Measurements from ENCODE around the gene MRPL58. TPM values are rescaled to one million over a fixed set of nuclear protein-coding genes. Genes with fewer than 3 reads are reported as not detected.

MRPL58 gene
- total and polyA plus RNA-seq, 2 of the 8 experiments (the other 6 are each of a cell fraction or from before 2014, with no cell fraction given), result 43.6 to 49.1 TPM

DNA sequence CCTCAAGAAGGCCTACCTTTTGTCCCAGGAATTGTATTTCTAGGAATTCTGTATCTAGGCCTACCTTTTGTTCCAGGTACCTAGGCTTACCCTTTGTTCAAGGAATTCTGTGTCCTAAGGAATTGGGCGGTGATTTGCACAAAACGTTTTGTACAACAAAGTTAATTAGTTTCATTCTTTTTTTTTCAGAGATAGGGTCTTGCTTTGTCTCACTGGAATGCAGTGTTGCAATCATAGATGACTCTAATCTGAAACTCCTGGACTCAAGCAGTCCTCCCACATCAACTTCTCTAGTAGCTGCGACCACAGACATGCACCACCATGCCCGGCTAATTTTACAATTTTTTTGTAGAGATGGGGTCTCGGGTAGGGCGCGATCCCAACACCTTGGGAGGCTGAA lies 18.0 kb upstream of the MRPL58 start:
- FAIRE-seq, result no peak
- H4K5ac ChIP-seq (ENCODE audit: insufficient read length, low read depth, low read length), result no peak overlapping the region
- H2AK5ac ChIP-seq (ENCODE audit: low read depth, low read length), result no peak overlapping the region
- H3K4me3 ChIP-seq (ENCODE audit: extremely low read depth in 1 of 4, insufficient read depth in 2 of 4, low read depth in 3 of 4, low read length in 4 of 4), result no peak overlapping the region
- no peak overlapping the region for H4K91ac ChIP-seq (replicated peaks; ENCODE audit: insufficient read length, low read length)
- H3K14ac ChIP-seq (ENCODE audit: insufficient read length), result no peak overlapping the region
- H3K36me3 ChIP-seq (ENCODE audit: control insufficient read depth in 2 of 4, insufficient read depth in 4 of 4, low read length in 3 of 4), result peaks cover 0 to 3% (median 2%) of the 10 kb centered on the region in 4 experiments; a peak in 2 of 8 replicates
- no peak overlapping the region for H2AFZ ChIP-seq (ENCODE audit: low read length)
- H3K27me3 ChIP-seq (replicated peaks in 1 of 4; ENCODE audit: control insufficient read depth in 3 of 4, extremely low read depth in 1 of 4, insufficient read depth in 3 of 4, low read length in 3 of 4), result no peaks in the 10 kb centered on the region
- no peak overlapping the region for H2BK20ac ChIP-seq (ENCODE audit: low read length)
- no peak overlapping the region for H2BK12ac ChIP-seq (ENCODE audit: low read depth, low read length)
- H3K79me1 ChIP-seq (ENCODE audit: low read depth, low read length), result no peaks in the 10 kb centered on the region
- H3K4me2 ChIP-seq (ENCODE audit: insufficient read depth in 1 of 2, low read depth in 2 of 2, low read length in 2 of 2), result no peak overlapping the region
- H3K9me3 ChIP-seq (ENCODE audit: insufficient read depth in 2 of 2, low read depth in 1 of 2, low read length in 1 of 2), result no peaks in the 10 kb centered on the region
- H3K4me1 ChIP-seq (replicated peaks in 1 of 4; ENCODE audit: control insufficient read depth in 3 of 4, insufficient read depth in 4 of 4, low read length in 3 of 4), result no peaks in the 10 kb centered on the region
- TF ChIP-seq RFX5 (IDR thresholded peaks at IDR 0.05; ENCODE audit: borderline replicate concordance, low read depth, low read length) (no peak), BCL11A (IDR thresholded peaks at IDR 0.05; ENCODE audit: low read depth in 2 of 2, low read length in 2 of 2) (no peak), TEAD4 (IDR thresholded peaks at IDR 0.05; ENCODE audit: low read depth, low read length) (no peak), CBX8 (IDR thresholded peaks at IDR 0.05; ENCODE audit: borderline replicate concordance, low read depth, low read length) (no peak), SUZ12 (IDR thresholded peaks at IDR 0.05; ENCODE audit: low read length) (no peak), RNF2 (IDR thresholded peaks at IDR 0.05; ENCODE audit: borderline replicate concordance, low read depth, low read length, missing control alignments, poor library complexity, severe bottlenecking) (no peak), EZH2 (IDR thresholded peaks at IDR 0.05; ENCODE audit: low read depth, low read length, severe bottlenecking) (no peak), SP4 (IDR thresholded peaks at IDR 0.05; ENCODE audit: low read length) (no peak), KDM5A (IDR thresholded peaks at IDR 0.05; ENCODE audit: low read length) (no peak)
- 89% methylated on average over 7 of the region's 7 CpGs; no CpG with 5 or more reads in 1 of the 2 experiments for WGBS, 2 experiments (ENCODE audit: extremely low coverage in 1 of 2, insufficient coverage in 1 of 2, insufficient read length in 1 of 2, insufficient replicate concordance in 2 of 2, low coverage in 1 of 2, low lambda C conversion rate in 2 of 2, missing lambda C conversion rate in 1 of 2)
- H3K79me2 ChIP-seq (ENCODE audit: control insufficient read depth in 1 of 2, insufficient read depth in 2 of 2, low read length in 2 of 2), result peaks cover 0 to 13% of the 10 kb centered on the region in 2 experiments; a peak in 1 of 4 replicates
- H4K8ac ChIP-seq (ENCODE audit: extremely low read depth, insufficient read depth, low read length), result no peak overlapping the region
- H3K56ac ChIP-seq (replicated peaks; ENCODE audit: insufficient read length, low read depth, low read length), result no peak overlapping the region
- H2BK120ac ChIP-seq (replicated peaks; ENCODE audit: low read depth, low read length), result no peak overlapping the region
- ChIA-PET CTCF (ENCODE audit: partially characterized antibody) (interaction anchor here (0.8 to 4.1 kb wide), 5 partner anchors 11 to 107 kb away, joined by 3 to 22 read pairs (median 3); partner anchors contain the start of gene OTOP2), POLR2A (ENCODE audit: partially characterized antibody) (interaction anchor here (1.6 to 7.8 kb wide), 3 partner anchors 13 to 18 kb away, joined by 3 to 87 read pairs (median 10); partner anchors contain the start of gene MRPL58)
- no peak overlapping the region for H3K4ac ChIP-seq (replicated peaks; ENCODE audit: insufficient read length, low read depth, low read length)
- H3K9ac ChIP-seq (replicated peaks in 1 of 4; ENCODE audit: extremely low read depth in 1 of 4, low read depth in 3 of 4, low read length in 3 of 4), result no peak overlapping the region
- no peak overlapping the region for H3K27ac ChIP-seq (ENCODE audit: low read depth, low read length)
- no peaks in the 10 kb centered on the region for H3K23me2 ChIP-seq (ENCODE audit: low read depth, low read length)
- no peak overlapping the region for H2BK15ac ChIP-seq (ENCODE audit: low read length)
- H4K20me1 ChIP-seq (replicated peaks in 1 of 2; ENCODE audit: control insufficient read depth in 1 of 2, insufficient read depth in 2 of 2, low read length in 2 of 2), result peaks cover 0 to 7% of the 10 kb centered on the region in 2 experiments
- no peak overlapping the region for H3K23ac ChIP-seq (ENCODE audit: insufficient read length)
- no peak for DNase-seq (ENCODE audit: low read depth in 1 of 2, low spot score in 2 of 2)
- H2BK5ac ChIP-seq (ENCODE audit: low read depth, low read length), result no peak overlapping the region
- H3K18ac ChIP-seq (ENCODE audit: extremely low read depth, low read length), result no peak overlapping the region
